Naive thymus-derived CD4-positive, alpha-beta T cell (primary cell): ENCODE data around the gene ZNF609. TPM values are rescaled to one million over a fixed set of nuclear protein-coding genes. Genes with fewer than 3 reads are reported as not detected.

Experiments
- ATAC-seq: fragments of 150-1000 bp; cut with Tn5 transposase; 2 replicates; pipeline ENCODE4 v1.10.0; 2021; ENCODE audit warnings: mild to moderate bottlenecking, moderate library complexity
- CTCF ChIA-PET: fragments of 350-600 bp; sonication (Branson Sonifier 250); formaldehyde crosslinking; loops from one replicate; lab custom pipeline; 2021; ENCODE audit warnings: antibody characterized with exemption; lab: Charles Lee
- POLR2A ChIA-PET: fragments of 350-600 bp; sonication (Branson Sonifier 250); formaldehyde crosslinking; loops from one replicate; lab custom pipeline; 2021; ENCODE audit warnings: antibody characterized with exemption, inconsistent platforms; lab: Charles Lee
- DNase-seq, 9 donors: peaks; one replicate each; pipeline versions ENCODE4 v3.0.0 to v3.0.0-alpha.2; 2020 to 2022; ENCODE audit warnings: mixed read lengths in 1 of 9
- H3K27ac ChIP-seq: one replicate; pipeline ENCODE4 v1.7.0; 2013; ENCODE audit warnings: mild to moderate bottlenecking, low read depth, low read length, moderate library complexity
- H3K27me3 ChIP-seq, 2 donors: one replicate each; pipeline ENCODE4 v1.7.0; 2013; ENCODE audit warnings: low read length in 2 of 2, mild to moderate bottlenecking in 2 of 2, moderate library complexity in 2 of 2; ENCODE audit not compliant: control insufficient read depth in 2 of 2, insufficient read depth in 2 of 2
- H3K36me3 ChIP-seq, 3 experiments: 1 replicate in 2 of 3; 2 replicates in 1 of 3; pipeline ENCODE4 v1.7.0; 2013; ENCODE audit warnings: low read length in 3 of 3, mild to moderate bottlenecking in 3 of 3, moderate library complexity in 1 of 3; ENCODE audit not compliant: insufficient read depth in 3 of 3, control insufficient read depth in 2 of 3
- H3K4me1 ChIP-seq, 2 donors: one replicate each; pipeline ENCODE4 v1.7.0; 2013; ENCODE audit warnings: low read length in 2 of 2, mild to moderate bottlenecking in 2 of 2, moderate library complexity in 1 of 2; ENCODE audit not compliant: control insufficient read depth in 2 of 2, insufficient read depth in 2 of 2
- H3K4me3 ChIP-seq: 2 replicates; pipeline ENCODE4 v1.7.0; 2013; ENCODE audit warnings: mild to moderate bottlenecking, low read length
- H3K9me3 ChIP-seq, 3 experiments: 1 replicate in 2 of 3; 2 replicates in 1 of 3; pipeline ENCODE4 v1.7.0; 2013; ENCODE audit warnings: low read length in 3 of 3; ENCODE audit not compliant: control insufficient read depth in 2 of 3
- H3K27ac Mint-ChIP-seq, 9 donors: one replicate each; pipeline ENCODE4 v1.8.0; 2020 to 2022; ENCODE audit warnings: mixed read lengths in 9 of 9, mild to moderate bottlenecking in 8 of 9, moderate library complexity in 5 of 9, inconsistent platforms in 2 of 9
- H3K27me3 Mint-ChIP-seq, 5 donors: one replicate each; pipeline ENCODE4 v1.8.0; 2021 to 2022; ENCODE audit warnings: mixed read lengths in 5 of 5, mild to moderate bottlenecking in 1 of 5
- H3K36me3 Mint-ChIP-seq, 5 donors: one replicate each; pipeline ENCODE4 v1.8.0; 2020 to 2022; ENCODE audit warnings: mixed read lengths in 5 of 5, mild to moderate bottlenecking in 3 of 5, inconsistent platforms in 1 of 5
- H3K4me1 Mint-ChIP-seq, 7 donors: one replicate each; pipeline ENCODE4 v1.8.0; 2020 to 2022; ENCODE audit warnings: mixed read lengths in 7 of 7, mild to moderate bottlenecking in 3 of 7, inconsistent platforms in 1 of 7
- H3K4me3 Mint-ChIP-seq, 10 donors: one replicate each; pipeline ENCODE4 v1.8.0; 2020 to 2022; ENCODE audit warnings: mild to moderate bottlenecking in 10 of 10, mixed read lengths in 10 of 10, moderate library complexity in 6 of 10, inconsistent platforms in 2 of 10
- H3K9me3 Mint-ChIP-seq, 11 donors: one replicate each; pipeline ENCODE4 v1.8.0; 2020 to 2022; ENCODE audit warnings: mixed read lengths in 11 of 11, mild to moderate bottlenecking in 4 of 11, inconsistent platforms in 1 of 11, moderate library complexity in 1 of 11
- intact Hi-C, 2 donors: fragments of 100-400 bp; cut with micrococcal nuclease; formaldehyde crosslinking; loops; one replicate each; pipeline ENCODE4 v1.15.1; 2023
- polyA plus RNA-seq, 2 donors: library from polyadenylated mRNA; unstranded; fragments of 300-500 nt; fragmentation: Illumina TruSeq; gene quantifications; one replicate each; pipeline ENCODE4 v1.2.3, GENCODE V29; 2021
- total RNA-seq, 6 experiments: library from RNA in 5 of 6; stranded (reverse) in 5 of 6; gene quantifications; 1 replicate in 5 of 6; 2 replicates in 1 of 6; pipeline ENCODE4 v1.2.3 and lab custom pipeline; 2021 to 2026

ZNF609 gene
- total and polyA plus RNA-seq, 7 experiments from 2014 or later: 10.1 to 89.1 (median 71.9) TPM

GRCh38 chr15:64696481-64696880 is 236.1 kb downstream of the ZNF609 start:
- intact Hi-C loops: no loop called here
- H3K27ac ChIP-seq: no peak overlapping the region
- peaks cover 43 to 77% (median 60%) of the 10 kb centered on the region in 7 donors for H3K4me1 Mint-ChIP-seq
- peak overlapping the region in 5 of 9 donors; percentile 39 to 66 (median 54) for H3K27ac Mint-ChIP-seq
- DNase-seq (no peak), ATAC-seq (no peak)
- peaks cover 21 to 32% of the 10 kb centered on the region in 2 donors for H3K4me1 ChIP-seq
- no peaks in the 10 kb centered on the region for H3K9me3 ChIP-seq
- no peak overlapping the region for H3K4me3 Mint-ChIP-seq
- no peaks in the 10 kb centered on the region for H3K27me3 Mint-ChIP-seq
- peaks cover 0 to 16% (median 3%) of the 10 kb centered on the region in 5 donors for H3K36me3 Mint-ChIP-seq
- POLR2A ChIA-PET: interaction anchor here (0.8 to 1.7 kb wide), 3 partner anchors 9 to 21 kb away, joined by 3 to 4 read pairs (median 3); no protein-coding TSS in a partner anchor
- CTCF ChIA-PET: interaction anchor here (0.6 to 2.2 kb wide), 2 partner anchors 14 to 93 kb away, joined by 3 to 6 read pairs; no protein-coding TSS in a partner anchor
- H3K9me3 Mint-ChIP-seq: no peaks in the 10 kb centered on the region
- peaks cover 0 to 20% (median 3%) of the 10 kb centered on the region in 3 experiments for H3K36me3 ChIP-seq
- no peaks in the 10 kb centered on the region for H3K27me3 ChIP-seq
- H3K4me3 ChIP-seq: no peak overlapping the region

- H3K27me3 ChIP-seq: no peaks in the 10 kb centered on the region
- intact Hi-C loops: no loop called here
- ATAC-seq (no peak), DNase-seq (no peak)
- Mint-ChIP-seq H3K9me3 (no peaks in the 10 kb centered on the region), H3K27me3 (no peaks in the 10 kb centered on the region), H3K4me3 (no peak overlapping the region), H3K36me3 (peaks cover 0 to 17% (median under 1%) of the 10 kb centered on the region in 5 donors), H3K27ac (peak overlapping the region; percentile 12 to 75 (median 57)), H3K4me1 (peaks cover 51 to 85% (median 68%) of the 10 kb centered on the region in 7 donors)
- peak overlapping the region; percentile 28 for H3K27ac ChIP-seq
- ChIA-PET POLR2A (interaction anchor here (0.6 to 1.7 kb wide), 4 partner anchors 11 to 1727 kb away, joined by 3 to 4 read pairs (median 4); no protein-coding TSS in a partner anchor), CTCF (interaction anchor here (2.2 to 2.3 kb wide), 2 partner anchors 15 to 30 kb away, joined by 6 to 7 read pairs; no protein-coding TSS in a partner anchor)
- peaks cover 34 to 44% of the 10 kb centered on the region in 2 donors for H3K4me1 ChIP-seq
- H3K9me3 ChIP-seq: no peaks in the 10 kb centered on the region
- peaks cover 0 to 13% (median under 1%) of the 10 kb centered on the region in 3 experiments for H3K36me3 ChIP-seq
- H3K4me3 ChIP-seq: no peak overlapping the region
Measured at GRCh38 chr15:64697911-64698369, 237.6 kb downstream of the ZNF609 start.

GRCh38 chr15:64698823-64699222 is 238.4 kb downstream of the ZNF609 start:
- Histone ChIP-seq H3K4me3 (no peak overlapping the region), H3K36me3 (peaks cover 0 to 13% (median 0%) of the 10 kb centered on the region in 3 experiments), H3K27me3 (no peaks in the 10 kb centered on the region), H3K4me1 (peaks cover 39 to 48% of the 10 kb centered on the region in 2 donors), H3K9me3 (no peaks in the 10 kb centered on the region), H3K27ac (peak overlapping the region; percentile 46)
- Mint-ChIP-seq H3K4me1 (peaks cover 56 to 88% (median 69%) of the 10 kb centered on the region in 7 donors), H3K27me3 (no peaks in the 10 kb centered on the region), H3K36me3 (peaks cover 0 to 16% (median 0%) of the 10 kb centered on the region in 5 donors), H3K9me3 (no peaks in the 10 kb centered on the region), H3K4me3 (peak overlapping the region in 7 of 10 donors; percentile 3 to 78 (median 22)), H3K27ac (peak overlapping the region; percentile 8 to 89 (median 66))
- ChIA-PET POLR2A (interaction anchor here (0.8 to 1.2 kb wide), 2 partner anchors 45 to 295 kb away, joined by 3 read pairs; no protein-coding TSS in a partner anchor), CTCF (interaction anchor here (0.6 to 2.3 kb wide), 2 partner anchors 29 to 134 kb away, joined by 3 to 7 read pairs; no protein-coding TSS in a partner anchor)
- ATAC-seq (no peak), DNase-seq (no peak)
- intact Hi-C loops: no loop called here

GRCh38 chr15:64699751-64700388 is 239.5 kb downstream of the ZNF609 start:
- Mint-ChIP-seq H3K4me1 (peaks cover 57 to 87% (median 70%) of the 10 kb centered on the region in 7 donors), H3K27ac (peak overlapping the region in 8 of 9 donors; percentile 22 to 95 (median 78)), H3K36me3 (peaks cover 0 to 15% (median 0%) of the 10 kb centered on the region in 5 donors), H3K4me3 (peak overlapping the region; percentile 55 to 97 (median 84)), H3K27me3 (no peaks in the 10 kb centered on the region), H3K9me3 (no peaks in the 10 kb centered on the region)
- H3K36me3 ChIP-seq: peaks cover 0 to 13% (median 0%) of the 10 kb centered on the region in 3 experiments
- intact Hi-C loops: loop anchor here (5.0 to 10.0 kb wide), 2 partner anchors 595 to 597 kb away; partner anchors contain the start of gene RNU5A-1 (in 2 of the 2)
- H3K9me3 ChIP-seq: no peaks in the 10 kb centered on the region
- H3K27ac ChIP-seq: peak overlapping the region; percentile 27
- H3K4me1 ChIP-seq: peaks cover 40 to 49% of the 10 kb centered on the region in 2 donors
- POLR2A ChIA-PET: interaction anchor here (0.8 to 1.2 kb wide), 3 partner anchors 27 to 296 kb away, joined by 3 read pairs; no protein-coding TSS in a partner anchor
- no peak overlapping the region for H3K4me3 ChIP-seq
- CTCF ChIA-PET: interaction anchor here (1.1 to 2.3 kb wide), 2 partner anchors 28 kb away, joined by 5 to 7 read pairs; no protein-coding TSS in a partner anchor
- H3K27me3 ChIP-seq: no peaks in the 10 kb centered on the region
- no peak for ATAC-seq
- DNase-seq: no peak

- H3K36me3 Mint-ChIP-seq: peaks cover 0 to 10% (median 0%) of the 10 kb centered on the region in 5 donors
- H3K9me3 Mint-ChIP-seq: no peaks in the 10 kb centered on the region
- ChIA-PET POLR2A (interaction anchor here (0.5 to 1.1 kb wide), 4 partner anchors 10 to 356 kb away, joined by 3 to 4 read pairs (median 3); no protein-coding TSS in a partner anchor), CTCF (interaction anchor here (0.6 to 1.1 kb wide), 4 partner anchors 14 to 163 kb away, joined by 3 to 5 read pairs (median 4); no protein-coding TSS in a partner anchor)
- H3K4me3 Mint-ChIP-seq: peak overlapping the region; percentile 78 to 97 (median 84)
- Histone ChIP-seq H3K4me1 (peaks cover 40 to 49% of the 10 kb centered on the region in 2 donors), H3K4me3 (peak overlapping the region; percentile 12), H3K27me3 (no peaks in the 10 kb centered on the region), H3K36me3 (peaks cover 0 to 9% (median 0%) of the 10 kb centered on the region in 3 experiments), H3K27ac (peak overlapping the region; percentile 80), H3K9me3 (no peaks in the 10 kb centered on the region)
- ATAC-seq: no peak
- intact Hi-C loops: loop anchor here (5.0 to 10.0 kb wide), 2 partner anchors 594 to 596 kb away; partner anchors contain the start of gene RNU5A-1 (in 2 of the 2)
- H3K4me1 Mint-ChIP-seq: peaks cover 52 to 76% (median 62%) of the 10 kb centered on the region in 7 donors
- H3K27me3 Mint-ChIP-seq: no peaks in the 10 kb centered on the region
- no peak for DNase-seq
- H3K27ac Mint-ChIP-seq: peak overlapping the region; percentile 67 to 95 (median 81)
Measured at GRCh38 chr15:64701051-64701450, 240.7 kb downstream of the ZNF609 start.
